Urinary bladder (tissue), 4 donors: ENCODE data around the gene NDST3. TPM values are rescaled to one million over a fixed set of nuclear protein-coding genes. Genes with fewer than 3 reads are reported as not detected.
A peak's percentile ranks its signal among the peaks of the same experiment; 100 is the strongest.

Experiments used
- DNase-seq: peaks from one replicate; pipeline ENCODE4 v3.0.0-alpha.2; 2015; ENCODE audit errors: extremely low spot score
- H3K27ac ChIP-seq: one replicate; pipeline ENCODE4 v1.5.1; 2013; ENCODE audit warnings: low read depth, mild to moderate bottlenecking, moderate library complexity
- H3K36me3 ChIP-seq: one replicate; pipeline ENCODE4 v1.6.1; 2013; ENCODE audit warnings: mild to moderate bottlenecking, moderate library complexity; ENCODE audit not compliant: insufficient read depth
- H3K4me1 ChIP-seq: one replicate; pipeline ENCODE4 v1.6.1; 2013; ENCODE audit warnings: mild to moderate bottlenecking, moderate library complexity; ENCODE audit not compliant: insufficient read depth
- H3K4me3 ChIP-seq: one replicate; pipeline ENCODE4 v1.5.1; 2013; ENCODE audit warnings: low read depth, low read length
- WGBS: extraction: QIAGEN DNeasy Blood & Tissue Kit; methylation state at CpG from one replicate; pipeline ENCODE4 v1.1.7; 2013; 5-methylcytosine and 5-hydroxymethylcytosine counted together
- polyA plus RNA-seq: library from polyadenylated mRNA; stranded (reverse); fragments of 200-250 nt; gene quantifications from one replicate; pipeline ENCODE4 v1.2.3, GENCODE V29; 2013
- total RNA-seq: library from RNA; depleted of rRNA; stranded (reverse); fragments of >200 nt; gene quantifications from one replicate; pipeline ENCODE4 v1.2.3, GENCODE V29; 2014
- donor health status: healthy with polysubstance abuse.
- donor health status: healthy.

NDST3 gene
- total RNA-seq (2.2 TPM), polyA plus RNA-seq (0.04 TPM)

- WGBS, result 22% methylated on average over 11 of the region's 11 CpGs
- Histone ChIP-seq H3K4me3 (peak within 1 kb of the TSS; percentile 46), H3K27ac (no peak within 1 kb of the TSS), H3K4me1 (peaks cover 2% of the 10 kb centered on the region), H3K36me3 (no peaks in the 10 kb centered on the region)
- DNase-seq, result no peak
Observed at GRCh38 chr4:118034053-118034785, at the start of gene NDST3. Gene NDST3 (plus strand): TSS chr4:118034486. CDS start chr4:118053911, 19,425 bp downstream.

DNA sequence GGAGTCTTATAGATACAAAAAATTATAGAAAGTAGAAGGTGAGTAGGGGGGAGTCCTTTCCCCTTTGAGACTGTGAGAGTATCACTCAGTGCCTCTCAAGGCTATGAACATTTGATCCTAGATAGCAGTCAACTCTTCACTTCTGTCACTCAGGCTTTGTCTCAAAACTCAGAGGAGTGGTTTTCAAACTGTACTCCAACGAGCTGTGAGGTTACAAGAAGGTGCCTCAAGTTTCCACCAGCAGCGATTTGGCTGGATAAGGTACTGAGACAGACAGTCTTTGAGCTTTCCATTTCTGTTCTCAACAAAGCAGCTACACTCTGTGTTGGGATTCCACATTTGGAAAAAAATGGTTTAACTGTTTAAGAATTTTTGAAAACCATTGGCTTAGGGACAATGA, 48.0 kb upstream of the NDST3 start:
- H3K4me3 ChIP-seq, result no peak overlapping the region
- no peak for DNase-seq
- WGBS, result 66% methylated on average over 2 of the region's 2 CpGs
- no peaks in the 10 kb centered on the region for H3K4me1 ChIP-seq
- no peak overlapping the region for H3K27ac ChIP-seq
- no peaks in the 10 kb centered on the region for H3K36me3 ChIP-seq

GRCh38 chr4:117987464-117987863, 46.8 kb upstream of the NDST3 start:
- H3K36me3 ChIP-seq, result no peaks in the 10 kb centered on the region
- H3K27ac ChIP-seq, result no peak overlapping the region
- no peaks in the 10 kb centered on the region for H3K4me1 ChIP-seq
- 49% methylated on average over 1 of the region's 1 CpG for WGBS
- no peak overlapping the region for H3K4me3 ChIP-seq
- DNase-seq, result no peak

GRCh38 chr4:117996891-117997290, 37.4 kb upstream of the NDST3 start:
- Histone ChIP-seq H3K4me1 (no peaks in the 10 kb centered on the region), H3K36me3 (no peaks in the 10 kb centered on the region), H3K27ac (no peak overlapping the region), H3K4me3 (no peak overlapping the region)
- WGBS, result 94% methylated on average over 2 of the region's 2 CpGs
- DNase-seq, result no peak

GRCh38 chr4:118004088-118004487, 30.2 kb upstream of the NDST3 start:
- no peak for DNase-seq
- Histone ChIP-seq H3K4me1 (no peaks in the 10 kb centered on the region), H3K27ac (no peak overlapping the region), H3K4me3 (no peak overlapping the region), H3K36me3 (no peaks in the 10 kb centered on the region)
- 85% methylated on average over 2 of the region's 2 CpGs for WGBS

GRCh38 chr4:118005883-118006282, 28.4 kb upstream of the NDST3 start:
- H3K4me3 ChIP-seq, result no peak overlapping the region
- H3K27ac ChIP-seq, result no peak overlapping the region
- no peaks in the 10 kb centered on the region for H3K4me1 ChIP-seq
- no peak for DNase-seq
- no peaks in the 10 kb centered on the region for H3K36me3 ChIP-seq
- 67% methylated on average over 3 of the region's 3 CpGs for WGBS

DNA sequence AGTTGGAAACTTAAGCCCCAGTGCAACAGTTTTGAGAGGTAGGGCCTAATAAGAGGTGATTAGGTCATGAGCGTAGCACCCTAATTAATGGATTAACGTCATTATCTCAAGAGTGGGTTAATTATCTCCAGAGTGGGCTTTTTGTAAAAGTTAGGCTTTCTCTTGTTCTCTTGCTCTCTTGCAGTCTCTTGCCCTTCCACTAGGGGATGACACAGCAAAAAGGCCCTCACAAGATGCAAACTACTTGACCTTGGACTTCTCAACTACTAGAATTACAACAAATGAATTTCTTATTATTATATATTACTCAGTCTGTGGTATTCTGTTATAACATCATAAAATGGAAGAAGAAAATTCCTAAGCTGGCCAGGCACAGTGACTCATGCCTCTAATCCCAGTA, 22.1 kb upstream of the NDST3 start:
- H3K27ac ChIP-seq, result no peak overlapping the region
- H3K4me3 ChIP-seq, result no peak overlapping the region
- WGBS, result 88% methylated on average over 2 of the region's 2 CpGs
- H3K4me1 ChIP-seq, result no peaks in the 10 kb centered on the region
- H3K36me3 ChIP-seq, result no peaks in the 10 kb centered on the region
- DNase-seq, result no peak

DNA sequence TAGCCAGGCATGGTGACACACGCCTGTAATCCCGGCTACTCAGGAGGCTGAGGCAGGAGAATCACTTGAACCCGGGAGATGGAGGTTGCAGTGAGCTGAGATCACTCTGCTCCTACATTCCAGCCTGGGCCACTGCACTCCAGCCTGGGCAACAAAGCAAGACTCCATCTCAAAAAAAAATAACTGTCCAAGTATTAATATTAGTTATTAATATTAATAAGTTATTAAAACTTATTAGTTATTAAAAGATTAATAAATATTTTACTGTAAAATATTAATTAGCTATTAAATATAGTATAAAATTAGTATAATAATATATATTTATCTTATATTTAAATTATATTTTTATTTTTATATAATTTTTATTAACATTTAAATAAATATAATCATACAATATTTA, 19.5 kb upstream of the NDST3 start:
- Histone ChIP-seq H3K36me3 (no peaks in the 10 kb centered on the region), H3K27ac (no peak overlapping the region), H3K4me1 (no peaks in the 10 kb centered on the region), H3K4me3 (no peak overlapping the region)
- DNase-seq, result no peak
- WGBS, result 94% methylated on average over 3 of the region's 3 CpGs

GRCh38 chr4:118018381-118019145, 15.7 kb upstream of the NDST3 start:
- DNase-seq, result no peak
- Histone ChIP-seq H3K27ac (no peak overlapping the region), H3K36me3 (no peaks in the 10 kb centered on the region), H3K4me1 (no peaks in the 10 kb centered on the region), H3K4me3 (no peak overlapping the region)

- DNase-seq, result no peak
- Histone ChIP-seq H3K4me3 (no peak overlapping the region), H3K27ac (no peak overlapping the region), H3K36me3 (no peaks in the 10 kb centered on the region), H3K4me1 (no peaks in the 10 kb centered on the region)
- 68% methylated on average over 1 of the region's 1 CpG for WGBS
Observed at GRCh38 chr4:118026806-118027205, 7.5 kb upstream of the NDST3 start.

GRCh38 chr4:118029224-118029623, 5.1 kb upstream of the NDST3 start:
- DNase-seq, result no peak
- no peaks in the 10 kb centered on the region for H3K36me3 ChIP-seq
- WGBS, result 79% methylated on average over 1 of the region's 1 CpG
- H3K4me1 ChIP-seq, result peaks cover 2% of the 10 kb centered on the region
- H3K27ac ChIP-seq, result no peak overlapping the region
- no peak overlapping the region for H3K4me3 ChIP-seq

GRCh38 chr4:118032691-118033090, 1.6 kb upstream of the NDST3 start:
- Histone ChIP-seq H3K4me3 (no peak overlapping the region), H3K4me1 (peaks cover 2% of the 10 kb centered on the region), H3K36me3 (no peaks in the 10 kb centered on the region), H3K27ac (no peak overlapping the region)
- DNase-seq, result no peak
- WGBS, result 66% methylated on average over 2 of the region's 2 CpGs

DNA sequence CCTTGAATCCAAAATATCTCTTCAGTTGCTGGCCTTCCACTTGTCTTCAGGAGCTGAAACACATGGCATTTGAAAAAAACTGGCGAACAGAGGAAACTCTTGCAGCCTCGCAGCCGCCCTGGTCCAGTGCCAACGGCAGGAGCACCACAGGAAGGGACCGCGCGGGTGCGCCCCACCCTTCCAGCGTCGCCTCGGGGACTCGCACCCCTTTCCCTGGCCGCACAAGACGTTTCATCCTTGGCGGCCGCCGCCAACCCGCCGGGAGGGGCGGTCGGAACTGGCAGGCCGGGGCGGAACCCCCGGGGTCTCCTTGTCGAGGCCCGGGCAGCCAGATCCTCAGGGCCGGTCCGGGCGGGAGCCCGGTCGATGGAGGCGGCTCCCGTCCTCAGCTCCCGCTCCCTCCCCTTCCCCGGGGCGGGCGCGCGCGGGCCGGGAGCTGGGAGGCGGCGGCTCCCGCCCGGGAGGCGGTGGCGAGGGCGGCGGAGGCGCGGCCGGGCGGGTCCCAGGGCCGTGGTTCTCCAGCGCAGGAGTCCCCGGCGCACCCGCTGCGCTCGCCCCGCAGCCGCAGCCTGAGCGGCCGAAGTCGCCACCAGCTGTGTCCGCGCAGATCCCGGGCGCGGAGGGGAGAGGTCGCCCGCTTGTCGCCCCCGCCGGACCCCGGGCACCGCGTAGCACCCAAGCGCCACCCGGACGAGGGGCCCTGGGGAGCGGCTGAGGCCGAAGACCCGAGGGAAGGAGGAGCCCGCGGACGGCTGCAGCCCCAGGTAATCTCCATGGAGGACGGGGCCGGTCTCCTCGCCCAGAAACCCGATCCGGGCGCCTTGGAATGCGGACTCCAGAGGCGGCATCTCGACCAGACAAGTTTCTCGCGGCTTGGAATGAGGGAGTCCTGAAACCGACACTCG, 886 bp upstream of the NDST3 start:
- DNase-seq, result no peak
- Histone ChIP-seq H3K27ac (no peak overlapping the region), H3K36me3 (no peaks in the 10 kb centered on the region), H3K4me1 (peaks cover 2% of the 10 kb centered on the region), H3K4me3 (peak overlapping the region; percentile 46)
- under 1% methylated on average over 100 of the region's 100 CpGs for WGBS
